Stimulated activated naive CD8-positive, alpha-beta T cell treated with anti-CD3 and anti-CD28 coated beads, Interleukin-15, Interleukin-2, amounts not matched to agents 100 ng/mL and 50 ng/mL, for 24 hours (primary cell): ENCODE data around the gene JMJD1C.

ENCODE experiments used
- H3K27ac Mint-ChIP-seq: one replicate; pipeline ENCODE4 v1.8.0; 2021; ENCODE audit warnings: mild to moderate bottlenecking, mixed read lengths
- H3K27me3 Mint-ChIP-seq: one replicate; pipeline ENCODE4 v1.8.0; 2021; ENCODE audit warnings: mixed read lengths
- H3K36me3 Mint-ChIP-seq: one replicate; pipeline ENCODE4 v1.8.0; 2021; ENCODE audit warnings: low read depth, mixed read lengths
- H3K4me1 Mint-ChIP-seq: one replicate; pipeline ENCODE4 v1.8.0; 2021; ENCODE audit warnings: low read depth, mixed read lengths
- H3K4me3 Mint-ChIP-seq: one replicate; pipeline ENCODE4 v1.8.0; 2021; ENCODE audit warnings: mild to moderate bottlenecking, mixed read lengths
- H3K9me3 Mint-ChIP-seq: one replicate; pipeline ENCODE4 v1.8.0; 2021; ENCODE audit warnings: mixed read lengths

Gene JMJD1C

GRCh38 chr10:63436225-63436624 is 29.6 kb downstream of the JMJD1C start:
- Mint-ChIP-seq H3K4me3 (no peak overlapping the region), H3K4me1 (peaks cover 24% of the 10 kb centered on the region), H3K27ac (no peak overlapping the region), H3K9me3 (no peaks in the 10 kb centered on the region), H3K27me3 (no peaks in the 10 kb centered on the region), H3K36me3 (peaks cover 11% of the 10 kb centered on the region)

GRCh38 chr10:63434866-63435854 is 30.6 kb downstream of the JMJD1C start:
- Mint-ChIP-seq H3K4me1 (peaks cover 27% of the 10 kb centered on the region), H3K4me3 (no peak overlapping the region), H3K27ac (no peak overlapping the region), H3K27me3 (no peaks in the 10 kb centered on the region), H3K9me3 (no peaks in the 10 kb centered on the region), H3K36me3 (peaks cover 16% of the 10 kb centered on the region)

- Mint-ChIP-seq H3K27me3 (no peaks in the 10 kb centered on the region), H3K36me3 (peaks cover 20% of the 10 kb centered on the region), H3K27ac (peak overlapping the region; percentile 66), H3K4me3 (no peak overlapping the region), H3K4me1 (peaks cover 40% of the 10 kb centered on the region), H3K9me3 (no peaks in the 10 kb centered on the region)
These were observed 33.6 kb downstream of the JMJD1C start for GRCh38 chr10:63431962-63432797.

GRCh38 chr10:63430999-63431356 is 34.8 kb downstream of the JMJD1C start:
- Mint-ChIP-seq H3K36me3 (peaks cover 20% of the 10 kb centered on the region), H3K27ac (no peak overlapping the region), H3K9me3 (no peaks in the 10 kb centered on the region), H3K27me3 (no peaks in the 10 kb centered on the region), H3K4me1 (peaks cover 40% of the 10 kb centered on the region), H3K4me3 (no peak overlapping the region)

DNA sequence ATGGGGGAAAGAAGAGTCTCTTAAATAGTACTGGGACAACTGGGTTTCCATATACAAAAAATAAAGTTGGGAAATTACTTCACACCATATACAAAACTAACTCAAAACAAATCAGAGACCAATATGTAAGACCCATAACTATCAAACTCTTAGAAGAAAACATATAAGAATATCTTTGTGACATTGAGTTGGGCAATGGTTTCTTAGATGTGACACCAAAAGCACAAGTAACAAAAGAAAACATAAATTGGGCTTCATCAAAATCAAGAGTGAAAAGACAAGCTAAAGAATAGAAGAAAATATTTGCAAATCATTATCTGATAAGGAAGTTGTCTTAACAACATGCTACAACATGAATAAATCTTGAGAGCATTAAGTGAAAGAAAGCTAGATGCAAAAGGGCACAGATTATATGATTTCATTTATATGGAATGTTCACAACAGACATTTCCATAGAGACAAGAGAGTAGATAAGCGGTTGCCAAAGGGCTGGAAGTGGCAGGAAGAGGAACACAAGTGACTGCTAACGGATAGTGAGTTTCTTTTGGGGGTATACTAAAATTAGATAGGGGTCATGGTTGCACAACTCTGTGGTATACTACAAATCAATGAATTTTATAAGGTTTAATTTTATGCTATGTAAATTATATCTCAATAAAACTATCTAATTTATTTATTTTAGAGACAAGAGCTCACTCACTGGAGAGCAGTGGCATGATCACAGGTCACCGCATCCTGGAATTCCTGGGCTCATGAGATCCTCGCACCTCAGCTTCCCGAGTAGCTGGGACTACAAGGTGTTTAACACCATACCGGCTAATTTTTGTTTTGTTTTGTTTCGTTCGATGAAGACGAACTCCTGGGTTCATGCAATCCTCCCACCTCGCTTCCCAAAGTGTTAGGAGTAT is 35.4 kb downstream of the JMJD1C start:
- Mint-ChIP-seq H3K4me1 (peaks cover 40% of the 10 kb centered on the region), H3K27me3 (no peaks in the 10 kb centered on the region), H3K4me3 (no peak overlapping the region), H3K36me3 (peaks cover 20% of the 10 kb centered on the region), H3K27ac (no peak overlapping the region), H3K9me3 (no peaks in the 10 kb centered on the region)

DNA sequence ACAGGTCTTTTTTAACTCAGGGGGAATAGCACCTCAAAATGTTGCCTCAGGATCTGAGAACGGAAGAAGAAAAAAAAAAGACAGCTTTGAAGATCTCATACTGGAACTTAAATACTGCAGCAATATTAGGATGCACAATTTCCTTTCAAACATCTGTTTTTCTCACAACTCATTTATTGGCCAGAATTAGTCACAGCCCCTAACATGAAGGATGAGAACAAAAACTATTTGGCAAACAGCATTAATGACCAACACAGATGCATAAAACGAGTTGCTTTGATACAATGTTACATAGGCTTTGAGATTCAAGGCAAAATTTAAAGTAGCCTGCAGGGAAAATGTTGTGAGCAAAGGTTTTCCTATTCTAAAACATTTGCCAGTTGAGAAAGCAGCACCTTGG is 36.5 kb downstream of the JMJD1C start:
- no peaks in the 10 kb centered on the region for H3K9me3 Mint-ChIP-seq
- H3K27ac Mint-ChIP-seq = no peak overlapping the region
- peaks cover 42% of the 10 kb centered on the region for H3K4me1 Mint-ChIP-seq
- H3K36me3 Mint-ChIP-seq = peaks cover 20% of the 10 kb centered on the region
- H3K27me3 Mint-ChIP-seq = no peaks in the 10 kb centered on the region
- H3K4me3 Mint-ChIP-seq = no peak overlapping the region

DNA sequence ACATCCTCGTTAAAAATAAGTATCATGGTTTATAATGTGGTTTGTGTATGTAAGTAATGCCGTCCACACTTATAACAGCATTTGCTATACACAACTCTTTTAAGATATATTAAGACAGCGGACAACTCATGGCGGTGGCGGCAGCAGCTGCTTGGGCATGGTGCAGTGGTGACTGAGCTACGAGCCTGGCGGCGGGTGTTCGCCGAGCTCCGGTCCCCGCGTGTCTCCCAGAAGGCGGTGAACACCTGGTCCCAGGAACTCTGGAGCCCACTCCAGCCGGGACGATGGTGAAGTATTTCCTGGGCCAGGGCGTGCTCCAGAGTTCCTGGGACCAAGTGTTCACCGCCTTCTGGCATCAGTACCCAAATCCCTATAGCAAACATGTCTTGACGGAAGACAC is 38.8 kb downstream of the JMJD1C start:
- Mint-ChIP-seq H3K4me1 (peaks cover 50% of the 10 kb centered on the region), H3K27ac (no peak overlapping the region), H3K4me3 (no peak overlapping the region), H3K27me3 (no peaks in the 10 kb centered on the region), H3K36me3 (peaks cover 14% of the 10 kb centered on the region), H3K9me3 (no peaks in the 10 kb centered on the region)

- Mint-ChIP-seq H3K9me3 (no peaks in the 10 kb centered on the region), H3K27me3 (no peaks in the 10 kb centered on the region), H3K27ac (no peak overlapping the region), H3K4me3 (no peak overlapping the region), H3K4me1 (peaks cover 53% of the 10 kb centered on the region), H3K36me3 (peaks cover 4% of the 10 kb centered on the region)
These were observed 40.3 kb downstream of the JMJD1C start for GRCh38 chr10:63425512-63425911.

GRCh38 chr10:63424576-63424975 is 41.2 kb downstream of the JMJD1C start:
- Mint-ChIP-seq H3K4me1 (peaks cover 51% of the 10 kb centered on the region), H3K27ac (no peak overlapping the region), H3K4me3 (no peak overlapping the region), H3K27me3 (no peaks in the 10 kb centered on the region), H3K9me3 (no peaks in the 10 kb centered on the region), H3K36me3 (peaks cover 4% of the 10 kb centered on the region)

DNA sequence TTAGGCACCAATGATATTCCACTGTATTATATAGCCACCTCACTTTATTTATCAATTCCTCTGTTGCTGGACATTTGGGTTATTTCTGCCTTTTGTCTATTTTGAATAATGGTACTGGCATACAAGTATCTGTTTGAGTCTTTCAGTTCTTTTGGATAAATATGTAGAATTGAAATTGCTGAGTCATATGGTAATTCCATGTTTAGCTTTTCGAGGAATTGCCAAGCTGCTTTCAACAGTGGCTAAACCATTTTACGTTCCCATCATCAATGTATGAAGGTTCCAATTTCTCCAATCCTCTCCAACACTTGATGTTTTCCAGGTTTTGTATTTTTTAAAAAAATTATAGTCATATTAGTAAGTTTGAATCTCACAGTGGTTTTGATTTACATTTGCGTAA is 42.3 kb downstream of the JMJD1C start:
- no peaks in the 10 kb centered on the region for H3K9me3 Mint-ChIP-seq
- H3K4me1 Mint-ChIP-seq = peaks cover 43% of the 10 kb centered on the region
- H3K4me3 Mint-ChIP-seq = no peak overlapping the region
- H3K27ac Mint-ChIP-seq = peak overlapping the region; percentile 58
- no peaks in the 10 kb centered on the region for H3K36me3 Mint-ChIP-seq
- H3K27me3 Mint-ChIP-seq = no peaks in the 10 kb centered on the region

DNA sequence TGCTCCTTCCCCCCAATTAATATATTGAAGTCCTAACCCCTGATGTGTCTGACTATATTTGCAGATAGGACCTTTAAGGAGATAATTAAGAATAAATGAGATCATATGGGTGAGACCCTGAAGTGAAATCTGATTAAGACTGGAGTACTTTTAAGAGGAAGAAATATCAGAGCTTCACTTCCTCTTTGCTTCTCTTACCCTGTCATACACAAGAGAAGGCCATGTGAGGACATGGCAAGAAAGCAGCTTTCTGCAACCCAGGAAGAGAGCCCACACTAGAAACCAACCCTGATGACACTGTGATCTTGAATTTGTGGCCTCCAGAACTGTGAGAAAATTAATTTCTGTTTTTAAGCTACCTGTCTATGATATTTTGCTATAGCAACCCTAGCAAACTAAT is 44.2 kb downstream of the JMJD1C start:
- Mint-ChIP-seq H3K27ac (peak overlapping the region; percentile 13), H3K36me3 (no peaks in the 10 kb centered on the region), H3K27me3 (no peaks in the 10 kb centered on the region), H3K4me3 (no peak overlapping the region), H3K4me1 (peaks cover 47% of the 10 kb centered on the region), H3K9me3 (no peaks in the 10 kb centered on the region)

- peaks cover 32% of the 10 kb centered on the region for H3K4me1 Mint-ChIP-seq
- H3K27ac Mint-ChIP-seq = no peak overlapping the region
- H3K9me3 Mint-ChIP-seq = no peaks in the 10 kb centered on the region
- H3K4me3 Mint-ChIP-seq = no peak overlapping the region
- H3K36me3 Mint-ChIP-seq = no peaks in the 10 kb centered on the region
- H3K27me3 Mint-ChIP-seq = no peaks in the 10 kb centered on the region
These were observed 49.4 kb downstream of the JMJD1C start for GRCh38 chr10:63416376-63416775.

DNA sequence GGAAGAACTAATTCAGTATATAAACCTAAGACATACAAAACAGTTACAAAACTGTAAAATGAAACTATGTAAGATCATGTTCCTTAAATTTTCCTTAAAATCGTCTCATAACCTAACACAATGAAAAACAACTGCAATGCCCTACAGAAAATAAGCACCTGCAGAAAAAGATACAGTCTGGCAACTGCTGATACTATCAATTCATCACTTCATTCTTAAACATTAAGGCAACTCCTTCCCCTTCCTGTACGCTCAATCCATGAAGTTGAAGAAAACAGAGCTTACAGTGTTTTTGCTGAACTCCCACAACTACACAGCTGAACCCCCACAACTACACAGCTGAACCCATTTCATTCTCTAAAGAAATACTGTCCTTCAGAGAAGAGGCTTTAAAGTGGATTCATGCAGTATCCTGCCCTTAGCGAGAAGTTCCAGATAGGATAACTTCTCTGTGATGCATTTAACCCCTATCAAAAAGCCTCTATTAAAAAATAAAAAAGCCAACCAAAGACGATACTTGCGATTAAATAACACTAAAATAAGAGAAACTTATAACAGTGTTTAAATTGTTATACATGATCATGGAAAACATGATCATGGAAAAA is 50.0 kb downstream of the JMJD1C start:
- no peaks in the 10 kb centered on the region for H3K9me3 Mint-ChIP-seq
- no peaks in the 10 kb centered on the region for H3K36me3 Mint-ChIP-seq
- H3K4me1 Mint-ChIP-seq = peaks cover 28% of the 10 kb centered on the region
- H3K27me3 Mint-ChIP-seq = no peaks in the 10 kb centered on the region
- H3K27ac Mint-ChIP-seq = no peak overlapping the region
- H3K4me3 Mint-ChIP-seq = no peak overlapping the region
